Measurements from ENCODE around the gene P2RX6.

The P2RX6 gene

DNA sequence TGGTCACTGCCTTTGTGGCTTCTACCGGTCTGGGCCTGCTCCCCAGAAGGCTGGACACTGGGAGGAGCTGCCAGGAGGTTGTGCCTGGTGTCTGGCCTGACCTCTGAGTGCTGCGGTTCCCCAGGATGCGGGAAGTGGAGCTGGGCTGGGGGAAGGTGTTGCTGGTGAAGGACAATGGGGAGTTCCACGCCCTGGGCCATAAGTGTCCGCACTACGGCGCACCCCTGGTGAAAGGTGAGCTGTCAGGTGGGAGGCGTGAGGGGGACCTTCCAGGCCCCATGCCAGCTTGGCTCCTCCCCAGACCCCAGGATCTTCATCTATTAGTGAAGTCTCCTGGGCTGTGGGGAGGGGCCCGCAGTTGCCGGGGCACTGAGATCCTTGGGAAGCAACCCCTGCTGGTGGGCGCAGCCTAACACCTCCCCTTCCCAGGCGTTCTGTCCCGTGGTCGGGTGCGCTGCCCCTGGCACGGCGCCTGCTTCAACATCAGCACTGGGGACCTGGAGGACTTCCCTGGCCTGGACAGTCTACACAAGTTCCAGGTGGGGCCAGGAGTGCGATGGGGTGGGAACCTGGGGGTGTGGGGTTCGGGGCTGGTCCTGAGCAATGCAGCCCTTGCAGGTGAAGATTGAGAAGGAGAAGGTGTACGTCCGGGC, 41.2 kb upstream of the P2RX6 start:
- H3K36me3 ChIP-seq (ENCODE audit: insufficient read depth): no peaks in the 10 kb centered on the region
- H3K27me3 ChIP-seq (ENCODE audit: insufficient read depth, low read depth): peaks cover 37% of the 10 kb centered on the region; the same call in 1 of the 2 replicates
- H3K9ac ChIP-seq: no peak overlapping the region
- no peaks in the 10 kb centered on the region for H3K4me1 ChIP-seq (ENCODE audit: low read depth, poor library complexity, severe bottlenecking)
- H4K20me1 ChIP-seq (ENCODE audit: insufficient read depth): no peaks in the 10 kb centered on the region
- no peak overlapping the region for H3K4me3 ChIP-seq (IDR thresholded peaks at IDR 0.05; ENCODE audit: insufficient read depth, low read depth, low read length)
- no peak overlapping the region for H3K27ac ChIP-seq
- no peak overlapping the region for H2AFZ ChIP-seq (ENCODE audit: low read depth)
- TF ChIP-seq, protein P1, sequence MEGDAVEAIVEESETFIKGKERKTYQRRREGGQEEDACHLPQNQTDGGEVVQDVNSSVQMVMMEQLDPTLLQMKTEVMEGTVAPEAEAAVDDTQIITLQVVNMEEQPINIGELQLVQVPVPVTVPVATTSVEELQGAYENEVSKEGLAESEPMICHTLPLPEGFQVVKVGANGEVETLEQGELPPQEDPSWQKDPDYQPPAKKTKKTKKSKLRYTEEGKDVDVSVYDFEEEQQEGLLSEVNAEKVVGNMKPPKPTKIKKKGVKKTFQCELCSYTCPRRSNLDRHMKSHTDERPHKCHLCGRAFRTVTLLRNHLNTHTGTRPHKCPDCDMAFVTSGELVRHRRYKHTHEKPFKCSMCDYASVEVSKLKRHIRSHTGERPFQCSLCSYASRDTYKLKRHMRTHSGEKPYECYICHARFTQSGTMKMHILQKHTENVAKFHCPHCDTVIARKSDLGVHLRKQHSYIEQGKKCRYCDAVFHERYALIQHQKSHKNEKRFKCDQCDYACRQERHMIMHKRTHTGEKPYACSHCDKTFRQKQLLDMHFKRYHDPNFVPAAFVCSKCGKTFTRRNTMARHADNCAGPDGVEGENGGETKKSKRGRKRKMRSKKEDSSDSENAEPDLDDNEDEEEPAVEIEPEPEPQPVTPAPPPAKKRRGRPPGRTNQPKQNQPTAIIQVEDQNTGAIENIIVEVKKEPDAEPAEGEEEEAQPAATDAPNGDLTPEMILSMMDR (conservative IDR thresholded peaks at IDR 0.05; ENCODE audit: low read depth, low read length): no peak
- H3K79me2 ChIP-seq (ENCODE audit: insufficient read depth, low read depth): no peaks in the 10 kb centered on the region
- H3K4me2 ChIP-seq: no peak overlapping the region

DNA sequence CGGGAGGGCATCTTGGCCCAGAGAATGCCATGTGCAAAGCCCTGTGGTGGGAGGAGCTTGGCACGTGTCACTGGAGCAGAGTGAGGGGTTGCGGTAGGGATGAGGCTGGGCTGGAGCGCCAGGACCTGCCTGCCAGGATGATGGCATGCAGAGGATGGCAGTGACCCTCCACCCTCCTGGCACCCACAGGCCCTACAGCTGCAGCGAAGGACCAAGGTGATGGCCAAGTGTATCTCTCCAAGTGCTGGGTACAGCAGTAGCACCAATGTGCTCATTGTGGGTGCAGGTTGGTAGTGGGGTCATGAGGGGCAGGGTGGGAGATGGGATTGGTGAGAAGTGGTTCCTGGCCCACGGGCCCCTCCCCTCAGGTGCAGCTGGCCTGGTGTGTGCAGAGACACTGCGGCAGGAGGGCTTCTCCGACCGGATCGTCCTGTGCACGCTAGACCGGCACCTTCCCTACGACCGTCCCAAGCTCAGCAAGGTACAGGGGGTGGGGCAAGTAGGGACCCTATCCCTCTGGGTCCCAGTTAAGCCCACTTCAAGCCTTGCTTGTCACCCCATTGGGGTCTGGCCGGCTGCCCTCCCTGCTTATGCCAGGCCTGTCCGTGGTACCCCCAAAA, 40.5 kb upstream of the P2RX6 start:
- H4K20me1 ChIP-seq (ENCODE audit: insufficient read depth): no peaks in the 10 kb centered on the region
- no peak overlapping the region for H3K9ac ChIP-seq
- H3K27me3 ChIP-seq (ENCODE audit: insufficient read depth, low read depth): peaks cover 37% of the 10 kb centered on the region; the same call in 1 of the 2 replicates
- no peaks in the 10 kb centered on the region for H3K4me1 ChIP-seq (ENCODE audit: low read depth, poor library complexity, severe bottlenecking)
- no peaks in the 10 kb centered on the region for H3K36me3 ChIP-seq (ENCODE audit: insufficient read depth)
- no peak overlapping the region for H3K4me2 ChIP-seq
- TF ChIP-seq, protein P1 (conservative IDR thresholded peaks at IDR 0.05; ENCODE audit: low read depth, low read length): no peak
- no peak overlapping the region for H3K27ac ChIP-seq
- no peak overlapping the region for H3K4me3 ChIP-seq (IDR thresholded peaks at IDR 0.05; ENCODE audit: insufficient read depth, low read depth, low read length)
- H2AFZ ChIP-seq (ENCODE audit: low read depth): no peak overlapping the region
- H3K79me2 ChIP-seq (ENCODE audit: insufficient read depth, low read depth): no peaks in the 10 kb centered on the region

DNA sequence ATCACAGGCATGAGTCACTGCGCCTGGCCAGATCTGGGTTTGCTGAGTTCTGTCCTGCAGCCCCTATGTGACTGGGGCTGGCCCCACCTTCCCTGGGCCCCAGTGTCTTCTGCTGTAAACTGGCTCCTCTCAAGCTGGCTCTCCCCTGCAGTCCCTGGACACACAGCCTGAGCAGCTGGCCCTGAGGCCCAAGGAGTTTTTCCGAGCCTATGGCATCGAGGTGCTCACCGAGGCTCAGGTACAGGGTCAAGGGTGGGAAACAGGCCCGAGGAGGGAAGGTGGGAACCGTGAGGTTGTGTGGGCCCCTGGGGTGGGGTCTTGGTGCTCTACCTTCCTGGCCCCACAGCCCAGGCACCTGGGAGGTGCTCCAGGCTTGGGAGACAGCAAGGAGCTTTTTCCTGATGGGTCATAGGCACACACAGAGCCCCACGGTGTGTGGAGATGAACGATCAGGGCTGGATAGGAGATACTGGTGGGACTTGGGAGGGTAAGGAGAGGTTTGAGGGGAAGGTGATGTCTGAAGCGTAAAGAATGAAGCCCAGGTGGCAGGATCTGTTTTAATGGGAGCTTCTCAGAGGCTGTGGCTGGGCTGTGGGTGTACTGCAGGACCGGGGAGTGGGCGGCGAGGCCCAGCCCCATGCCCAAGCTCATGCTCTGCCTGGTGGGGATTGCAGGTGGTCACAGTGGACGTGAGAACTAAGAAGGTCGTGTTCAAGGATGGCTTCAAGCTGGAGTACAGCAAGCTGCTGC, 39.2 kb upstream of the P2RX6 start:
- Histone ChIP-seq H3K4me2 (no peak overlapping the region), H4K20me1 (ENCODE audit: insufficient read depth) (no peaks in the 10 kb centered on the region), H3K4me3 (IDR thresholded peaks at IDR 0.05; ENCODE audit: insufficient read depth, low read depth, low read length) (no peak overlapping the region), H3K79me2 (ENCODE audit: insufficient read depth, low read depth) (no peaks in the 10 kb centered on the region), H3K4me1 (ENCODE audit: low read depth, poor library complexity, severe bottlenecking) (peaks cover under 1% of the 10 kb centered on the region), H3K27me3 (ENCODE audit: insufficient read depth, low read depth) (peaks cover 37% of the 10 kb centered on the region; the same call in 1 of the 2 replicates), H3K36me3 (ENCODE audit: insufficient read depth) (no peaks in the 10 kb centered on the region), H2AFZ (ENCODE audit: low read depth) (no peak overlapping the region), H3K9ac (no peak overlapping the region), H3K27ac (no peak overlapping the region)
- TF ChIP-seq, protein P1 (conservative IDR thresholded peaks at IDR 0.05; ENCODE audit: low read depth, low read length): no peak

DNA sequence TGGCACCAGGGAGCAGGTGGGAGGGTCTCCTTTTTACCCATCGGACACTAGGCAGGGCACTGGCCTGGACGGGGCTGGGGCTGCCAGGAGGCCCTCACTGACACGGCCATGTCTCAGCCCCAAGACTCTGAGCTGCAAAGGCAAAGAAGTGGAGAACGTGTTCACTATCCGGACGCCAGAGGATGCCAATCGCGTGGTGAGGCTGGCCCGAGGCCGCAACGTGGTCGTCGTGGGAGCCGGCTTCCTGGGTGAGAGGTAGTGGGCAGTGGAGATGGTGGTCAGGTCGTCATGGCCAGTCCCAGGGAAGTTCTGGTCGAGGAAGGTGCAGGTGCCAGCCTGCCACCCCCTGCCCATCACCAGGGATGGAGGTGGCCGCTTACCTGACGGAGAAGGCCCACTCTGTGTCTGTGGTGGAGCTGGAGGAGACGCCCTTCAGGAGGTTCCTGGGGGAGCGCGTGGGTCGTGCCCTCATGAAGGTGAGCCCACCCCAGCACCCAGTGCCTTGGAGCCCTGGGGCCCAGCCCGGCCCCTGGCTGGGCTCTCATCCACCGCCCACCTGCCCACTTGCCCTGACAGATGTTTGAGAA, 38.6 kb upstream of the P2RX6 start:
- Histone ChIP-seq H3K36me3 (ENCODE audit: insufficient read depth) (no peaks in the 10 kb centered on the region), H3K79me2 (ENCODE audit: insufficient read depth, low read depth) (no peaks in the 10 kb centered on the region), H3K27ac (no peak overlapping the region), H3K4me3 (IDR thresholded peaks at IDR 0.05; ENCODE audit: insufficient read depth, low read depth, low read length) (no peak overlapping the region), H3K4me1 (ENCODE audit: low read depth, poor library complexity, severe bottlenecking) (peaks cover 7% of the 10 kb centered on the region), H3K9ac (no peak overlapping the region), H2AFZ (ENCODE audit: low read depth) (no peak overlapping the region), H3K4me2 (no peak overlapping the region), H4K20me1 (ENCODE audit: insufficient read depth) (no peaks in the 10 kb centered on the region), H3K27me3 (ENCODE audit: insufficient read depth, low read depth) (peaks cover 37% of the 10 kb centered on the region; the same call in 1 of the 2 replicates)
- TF ChIP-seq, protein P1 (conservative IDR thresholded peaks at IDR 0.05; ENCODE audit: low read depth, low read length): no peak
